ENCODE results near the gene ABI3.
"Not testable (repeated sequence)": the region's sequence is repeated elsewhere in the genome, so short reads cannot be mapped to it uniquely, and the experiment has no call there.

The ABI3 gene, protein sequence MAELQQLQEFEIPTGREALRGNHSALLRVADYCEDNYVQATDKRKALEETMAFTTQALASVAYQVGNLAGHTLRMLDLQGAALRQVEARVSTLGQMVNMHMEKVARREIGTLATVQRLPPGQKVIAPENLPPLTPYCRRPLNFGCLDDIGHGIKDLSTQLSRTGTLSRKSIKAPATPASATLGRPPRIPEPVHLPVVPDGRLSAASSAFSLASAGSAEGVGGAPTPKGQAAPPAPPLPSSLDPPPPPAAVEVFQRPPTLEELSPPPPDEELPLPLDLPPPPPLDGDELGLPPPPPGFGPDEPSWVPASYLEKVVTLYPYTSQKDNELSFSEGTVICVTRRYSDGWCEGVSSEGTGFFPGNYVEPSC

GRCh38 chr17:49210158-49211029, at the start of gene ABI3, which contains the start of gene GNGT2:
ABI3 (plus strand) TSS chr17:49210707; CDS start chr17:49210725, 18 bp downstream.
GNGT2 (minus strand) TSS chr17:49210574; CDS start chr17:49207422, 3,152 bp downstream.
- DNase-seq, result no peak

DNA sequence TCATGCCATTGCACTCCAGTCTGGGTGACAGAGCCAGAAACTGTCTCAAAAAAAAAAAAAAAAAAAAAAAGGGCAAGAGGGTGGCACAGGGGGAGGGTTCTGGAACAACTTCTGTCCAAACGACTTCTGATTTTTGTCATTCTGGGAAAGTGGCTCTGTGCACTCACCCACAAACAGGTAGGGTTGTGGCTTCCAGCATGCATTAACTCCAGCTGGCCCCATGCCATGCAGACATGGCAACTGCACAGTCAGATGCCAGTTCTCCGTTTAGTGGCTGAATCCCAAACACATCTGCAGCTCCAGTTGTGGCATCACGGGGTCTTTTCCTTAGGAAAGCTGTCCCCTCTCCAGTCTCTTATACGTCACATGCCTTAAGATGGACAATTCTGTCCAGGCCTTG, 47.6 kb upstream of the ABI3 start:
- DNase-seq, result peak; percentile 61

GRCh38 chr17:49165143-49165542, 45.4 kb upstream of the ABI3 start:
- DNase-seq, result no peak

- DNase-seq, result no peak
These were observed 41.8 kb upstream of the ABI3 start for GRCh38 chr17:49168706-49169105.

DNA sequence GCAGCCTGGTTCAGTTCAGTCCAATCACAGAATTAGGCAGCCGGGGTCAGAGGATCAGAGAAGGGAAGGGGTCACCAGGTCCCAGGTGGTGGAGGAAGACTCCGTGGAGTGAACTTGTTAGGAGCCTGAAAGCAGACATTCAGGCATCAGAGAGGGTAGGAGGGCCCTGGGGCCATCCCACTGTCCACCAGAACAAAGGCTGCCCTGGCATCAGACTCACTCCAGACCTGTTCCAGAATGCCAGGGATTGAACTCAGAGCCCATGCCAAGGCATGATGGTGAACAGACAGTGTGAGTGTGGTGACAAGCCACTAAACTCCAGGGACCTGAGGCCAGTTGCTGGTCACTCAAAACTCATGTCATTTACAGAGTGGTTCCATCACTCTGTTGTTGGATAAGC, 40.3 kb upstream of the ABI3 start:
- DNase-seq, result no peak

- not testable (repeated sequence) for DNase-seq
These were observed 39.8 kb upstream of the ABI3 start for GRCh38 chr17:49170711-49171110.

GRCh38 chr17:49175978-49176377, 34.5 kb upstream of the ABI3 start:
- not testable (repeated sequence) for DNase-seq

DNA sequence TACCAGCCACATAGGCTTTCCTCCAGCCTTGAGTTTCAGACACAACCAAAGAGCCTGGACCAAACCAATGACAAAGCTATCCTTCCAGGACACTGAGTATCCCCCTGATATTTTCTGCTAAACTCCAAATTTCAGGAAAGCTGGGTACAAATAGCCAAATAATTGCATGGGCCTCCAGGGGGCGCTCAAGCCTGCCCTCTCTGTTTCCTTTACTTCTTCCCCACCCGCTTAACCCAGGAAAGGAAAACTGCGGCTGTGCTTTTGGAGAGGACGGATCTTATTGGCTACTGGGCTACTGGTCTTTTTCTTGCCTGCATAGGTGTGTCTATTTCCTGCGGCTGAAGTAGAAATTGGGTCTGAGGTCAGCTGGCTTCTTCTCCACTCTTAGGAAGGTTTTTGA, 30.2 kb upstream of the ABI3 start:
- DNase-seq, result peak; percentile 52

DNA sequence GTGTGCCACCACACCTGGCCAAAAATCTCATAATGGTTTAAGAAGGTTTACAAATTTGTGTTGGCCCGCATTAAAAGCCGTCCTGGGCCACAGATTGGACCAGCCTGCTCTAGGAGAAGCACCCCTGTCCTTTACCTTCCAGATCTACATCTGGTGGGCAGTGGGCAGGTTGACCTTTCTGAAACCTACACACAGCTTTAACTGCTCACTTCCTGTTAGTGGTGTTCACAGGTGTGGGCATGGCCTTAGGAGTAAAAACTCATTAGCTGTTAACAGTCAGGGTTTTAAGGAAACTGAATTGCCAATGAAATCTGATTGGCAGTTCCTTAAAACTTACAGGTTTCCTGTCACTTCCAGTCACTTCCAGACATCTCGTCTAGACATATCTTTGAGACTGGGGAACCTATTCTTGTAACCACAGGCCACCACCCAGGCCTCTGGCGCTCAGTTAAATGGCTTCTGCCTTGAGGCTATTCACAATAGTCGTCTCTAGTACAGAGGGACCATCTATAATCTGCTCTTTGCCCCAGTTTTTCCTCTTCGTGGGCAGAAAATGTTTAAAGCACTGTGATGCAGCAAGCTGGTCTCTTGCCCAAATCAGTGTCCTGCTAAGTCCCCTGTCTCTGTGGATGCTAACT, 29.4 kb upstream of the ABI3 start:
- DNase-seq, result peak; percentile 61

DNA sequence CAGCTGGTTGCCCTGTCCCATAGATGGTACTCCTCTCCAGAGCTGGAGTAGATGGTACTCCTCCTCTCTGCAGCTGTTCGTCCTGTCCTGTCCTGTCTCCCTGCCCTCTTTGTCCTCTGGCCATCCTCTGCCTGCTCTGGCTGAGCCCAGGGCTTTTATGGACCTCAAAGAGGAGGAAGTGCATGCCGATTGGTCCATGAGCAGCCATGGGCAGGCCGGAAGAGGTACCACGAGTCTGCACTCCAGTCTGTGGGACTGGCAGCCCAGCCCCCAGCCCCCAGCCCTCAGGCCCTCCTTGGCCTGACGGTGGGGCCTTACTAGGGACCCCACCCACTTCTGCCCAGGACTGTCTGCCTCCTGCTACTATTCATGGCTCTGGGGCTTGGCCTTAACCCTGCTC, 27.2 kb upstream of the ABI3 start:
- no peak for DNase-seq

DNA sequence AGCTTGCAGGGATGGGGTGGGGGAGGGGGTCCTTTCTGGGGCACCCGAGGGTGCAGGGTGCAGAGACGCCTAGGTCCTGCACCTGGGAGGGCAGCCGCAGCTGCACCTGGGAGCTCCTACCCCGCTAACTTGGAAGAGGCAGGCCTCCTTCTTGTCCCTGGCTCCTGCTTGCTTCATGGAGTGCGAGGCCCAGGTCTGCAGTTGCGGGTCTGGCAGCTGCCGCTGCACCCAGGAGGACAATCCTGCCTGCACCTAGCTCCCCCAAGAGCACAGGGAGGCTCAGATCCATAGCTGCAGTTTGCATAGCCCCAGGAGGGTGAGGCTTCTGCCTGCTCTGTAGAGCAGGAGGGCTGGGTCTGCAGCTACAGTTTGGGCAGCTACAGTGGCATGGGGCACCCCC, 26.7 kb upstream of the ABI3 start:
- DNase-seq, result no peak

- not testable (repeated sequence) for DNase-seq
These were observed 26.0 kb upstream of the ABI3 start for GRCh38 chr17:49184522-49184921.

- DNase-seq, result not testable (repeated sequence)
These were observed 25.1 kb upstream of the ABI3 start for GRCh38 chr17:49185381-49185780.

DNA sequence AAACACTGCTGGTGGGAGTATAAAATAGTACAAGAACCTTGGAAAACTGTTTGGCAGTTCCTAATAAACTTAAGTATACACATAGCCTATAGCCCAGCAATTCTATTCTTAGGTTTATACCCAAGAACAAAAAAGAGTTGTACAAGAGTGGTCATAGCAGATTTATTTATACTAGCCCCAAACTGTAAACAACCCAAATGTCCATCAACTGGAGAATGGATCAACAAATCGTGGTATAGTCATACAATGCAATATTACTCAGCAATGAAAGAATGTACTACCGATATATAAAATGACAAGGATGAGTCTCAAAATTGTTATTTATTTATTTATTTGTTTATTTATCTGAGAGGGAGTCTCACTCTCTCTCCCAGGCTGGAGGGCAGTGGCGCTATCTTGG, 23.2 kb upstream of the ABI3 start:
- DNase-seq, result no peak

GRCh38 chr17:49190932-49191331, 19.6 kb upstream of the ABI3 start:
- no peak for DNase-seq

GRCh38 chr17:49191409-49191916, 19.0 kb upstream of the ABI3 start:
- DNase-seq, result peak; percentile 86

DNA sequence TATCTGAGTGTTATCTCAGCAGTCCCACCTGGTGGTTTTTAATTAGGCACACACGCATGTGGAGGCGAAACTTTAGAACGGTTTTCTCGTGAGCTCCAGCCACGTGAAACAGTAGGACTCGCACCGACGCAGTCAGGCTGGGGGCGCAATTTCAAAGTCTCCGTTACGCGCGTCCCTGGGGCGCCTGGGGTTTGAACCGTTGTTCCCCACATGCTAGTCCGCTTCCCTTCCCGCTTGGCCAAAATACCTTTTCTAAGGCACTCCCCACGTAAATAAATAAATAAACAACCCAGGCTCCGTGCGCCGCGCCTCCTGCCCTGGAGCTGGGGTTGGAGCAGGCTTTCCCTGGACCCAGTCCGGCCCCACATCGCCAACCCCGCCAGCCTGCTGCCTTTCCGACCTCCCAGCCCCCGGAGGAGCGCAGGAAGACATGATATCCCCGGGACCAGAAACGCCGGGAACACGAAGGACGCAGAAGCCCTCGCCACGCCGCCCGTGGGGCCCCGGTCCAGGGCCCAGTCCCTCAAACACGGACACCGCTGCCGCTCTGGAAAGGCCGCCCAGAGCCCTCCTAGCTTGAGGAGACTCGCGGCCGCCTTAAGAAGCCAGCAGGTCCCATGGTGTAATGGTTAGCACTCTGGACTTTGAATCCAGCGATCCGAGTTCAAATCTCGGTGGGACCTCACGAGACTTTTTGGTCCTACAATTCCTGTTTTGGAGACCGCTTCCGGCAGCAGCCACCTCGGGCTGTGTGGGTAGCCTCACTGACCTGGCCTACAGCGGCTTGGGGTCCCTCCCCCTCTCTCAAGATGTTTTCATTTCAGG, 18.4 kb upstream of the ABI3 start:
- peak; percentile 93 for DNase-seq

DNA sequence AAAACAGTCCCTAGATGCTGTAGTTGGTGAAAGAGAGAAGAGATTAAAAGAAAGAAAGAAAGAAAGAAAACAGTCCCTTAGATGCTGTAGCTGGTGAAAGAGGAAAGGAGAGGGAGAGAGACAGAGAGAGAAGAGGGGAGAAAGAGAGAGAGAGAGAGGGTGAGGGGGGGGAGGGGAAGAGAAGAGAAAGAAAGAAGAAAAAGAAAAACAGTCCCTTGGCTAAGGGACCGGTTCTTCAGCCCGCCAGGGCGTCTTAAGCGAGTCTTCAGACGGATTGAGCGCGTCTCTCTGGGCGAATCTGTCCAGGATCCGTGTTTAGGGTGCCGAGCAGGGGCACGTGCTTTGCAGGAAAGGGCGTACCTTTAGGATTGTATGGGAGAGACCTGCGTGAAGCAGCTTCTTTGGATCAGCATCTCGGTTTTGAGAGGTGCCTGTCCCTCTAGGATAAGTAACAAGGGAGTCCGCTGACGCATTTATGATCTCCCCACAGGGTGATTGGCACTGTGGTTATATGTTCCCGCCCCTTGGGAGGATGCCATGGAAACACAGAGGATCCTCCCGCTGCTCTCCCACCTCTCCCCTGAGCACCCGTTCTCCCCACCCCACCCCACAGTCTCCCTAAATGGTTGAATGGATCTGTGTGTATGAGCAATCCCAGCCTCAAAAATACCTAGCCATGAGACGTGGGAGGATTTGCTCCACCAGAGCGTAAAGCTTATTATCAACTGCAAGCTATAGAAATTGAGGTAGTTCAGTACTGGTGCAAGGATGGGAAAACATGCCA, 16.8 kb upstream of the ABI3 start:
- DNase-seq, result peak; percentile 30

GRCh38 chr17:49194297-49194607, 16.3 kb upstream of the ABI3 start:
- DNase-seq, result no peak

DNA sequence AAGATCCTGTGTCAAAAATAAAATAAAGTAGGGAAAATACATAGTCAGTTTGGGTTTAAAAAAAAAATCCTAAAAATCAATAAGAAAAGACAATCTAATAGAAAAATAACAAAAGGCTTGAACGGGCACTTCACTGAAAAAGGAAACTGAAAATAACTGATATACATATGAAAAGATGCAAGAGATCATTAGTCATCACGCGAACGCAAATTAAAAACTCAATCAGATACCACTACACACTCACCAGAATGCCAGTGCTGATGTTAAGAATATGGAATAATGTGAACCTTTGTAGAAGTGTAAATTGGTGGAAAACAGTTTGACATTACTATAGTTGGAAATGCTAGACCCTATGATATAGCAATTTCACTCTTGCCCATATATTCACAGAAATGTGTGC, 14.8 kb upstream of the ABI3 start:
- DNase-seq, result no peak

- DNase-seq, result no peak
These were observed 14.0 kb upstream of the ABI3 start for GRCh38 chr17:49196520-49196919.

Measured in RPMI8226 (cell line).